Brain microvascular endothelial cell (primary cell): ENCODE measurements around the gene GAS2L3.

Source experiments
- DNase-seq: peaks from one replicate; pipeline ENCODE4 v3.0.0-alpha.2; 2020
- H3K27ac ChIP-seq: fragments of 250-450 bp; sonication (Bioruptor Pico); 2 replicates; pipeline ENCODE4 v1.5.1; 2020; ENCODE audit warnings: mild to moderate bottlenecking, moderate library complexity
- H3K27me3 ChIP-seq: fragments of 250-450 bp; sonication (Bioruptor Pico); replicated peaks from 2 replicates; pipeline ENCODE4 v1.5.1; 2020; ENCODE audit warnings: mild to moderate bottlenecking
- H3K36me3 ChIP-seq: fragments of 250-450 bp; sonication (Bioruptor Pico); replicated peaks from 2 replicates; pipeline ENCODE4 v1.5.1; 2020; ENCODE audit warnings: mild to moderate bottlenecking
- H3K4me3 ChIP-seq: 2 replicates; pipeline ENCODE4 v1.5.1; 2011; ENCODE audit warnings: low read depth, mild to moderate bottlenecking, control low read depth, low read length, moderate library complexity
- in situ Hi-C: cut with HindIII; loops from 2 replicates; pipeline ENCODE4 v1.10.0; 2017; ENCODE audit warnings: low sequenced_read_pairs, low pct_ligation_motif_present
- TF ChIP-seq, protein P1 (sequence below): IDR thresholded peaks from 2 replicates; pipeline ENCODE4 v1.5.1; 2011; ENCODE audit warnings: low read depth, mild to moderate bottlenecking, moderate library complexity, low read length, control low read depth, inconsistent platforms; ENCODE audit errors: missing control alignments

Gene GAS2L3

DNA sequence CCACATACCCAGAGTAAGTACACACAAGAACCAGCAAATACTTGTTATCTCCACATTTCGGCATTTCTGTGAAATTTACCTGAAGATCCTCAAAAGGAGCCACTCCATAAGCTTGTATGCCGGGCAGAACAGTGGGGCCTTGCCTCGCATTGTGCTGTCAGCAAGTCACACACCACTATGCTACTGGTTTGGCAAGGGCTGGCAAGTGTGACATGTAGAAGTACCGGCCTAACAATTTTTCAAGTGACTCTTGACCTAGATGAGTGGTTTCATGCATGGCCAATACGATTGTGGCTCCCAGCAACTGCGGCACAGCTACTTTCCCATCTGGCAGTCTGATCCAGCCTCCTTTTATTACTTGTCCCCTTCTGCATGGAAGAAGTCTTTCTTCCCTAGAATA is 69.8 kb downstream of the GAS2L3 start:
- Histone ChIP-seq H3K27ac (no peak overlapping the region), H3K27me3 (no peaks in the 10 kb centered on the region), H3K36me3 (no peaks in the 10 kb centered on the region), H3K4me3 (no peak overlapping the region)
- in situ Hi-C loops = no loop called here
- TF ChIP-seq, protein P1, sequence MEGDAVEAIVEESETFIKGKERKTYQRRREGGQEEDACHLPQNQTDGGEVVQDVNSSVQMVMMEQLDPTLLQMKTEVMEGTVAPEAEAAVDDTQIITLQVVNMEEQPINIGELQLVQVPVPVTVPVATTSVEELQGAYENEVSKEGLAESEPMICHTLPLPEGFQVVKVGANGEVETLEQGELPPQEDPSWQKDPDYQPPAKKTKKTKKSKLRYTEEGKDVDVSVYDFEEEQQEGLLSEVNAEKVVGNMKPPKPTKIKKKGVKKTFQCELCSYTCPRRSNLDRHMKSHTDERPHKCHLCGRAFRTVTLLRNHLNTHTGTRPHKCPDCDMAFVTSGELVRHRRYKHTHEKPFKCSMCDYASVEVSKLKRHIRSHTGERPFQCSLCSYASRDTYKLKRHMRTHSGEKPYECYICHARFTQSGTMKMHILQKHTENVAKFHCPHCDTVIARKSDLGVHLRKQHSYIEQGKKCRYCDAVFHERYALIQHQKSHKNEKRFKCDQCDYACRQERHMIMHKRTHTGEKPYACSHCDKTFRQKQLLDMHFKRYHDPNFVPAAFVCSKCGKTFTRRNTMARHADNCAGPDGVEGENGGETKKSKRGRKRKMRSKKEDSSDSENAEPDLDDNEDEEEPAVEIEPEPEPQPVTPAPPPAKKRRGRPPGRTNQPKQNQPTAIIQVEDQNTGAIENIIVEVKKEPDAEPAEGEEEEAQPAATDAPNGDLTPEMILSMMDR = no peak
- no peak for DNase-seq

DNA sequence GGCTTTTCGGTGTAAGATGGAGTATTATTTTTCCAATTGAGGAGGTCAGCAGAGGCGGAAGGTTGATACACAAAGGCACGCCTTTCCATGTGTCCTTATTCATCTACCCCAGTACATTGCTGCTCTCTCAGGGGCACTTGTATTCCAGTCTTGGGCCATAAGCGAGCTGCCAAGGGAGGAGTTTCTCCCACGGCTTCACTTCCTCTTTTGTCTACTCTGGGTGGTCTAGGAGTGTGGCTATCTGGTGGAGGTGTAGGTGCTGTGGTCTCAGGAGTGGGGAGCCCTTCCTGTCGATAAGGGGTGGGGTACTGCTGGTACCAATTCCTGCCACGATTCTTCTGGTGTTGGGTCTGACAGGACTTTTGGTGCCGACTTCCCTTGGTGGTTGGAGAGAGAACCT is 73.4 kb downstream of the GAS2L3 start:
- in situ Hi-C loops = no loop called here
- no peaks in the 10 kb centered on the region for H3K36me3 ChIP-seq
- TF ChIP-seq, protein P1 = no peak
- no peak for DNase-seq
- no peak overlapping the region for H3K4me3 ChIP-seq
- H3K27me3 ChIP-seq = no peaks in the 10 kb centered on the region
- H3K27ac ChIP-seq = no peak overlapping the region

DNA sequence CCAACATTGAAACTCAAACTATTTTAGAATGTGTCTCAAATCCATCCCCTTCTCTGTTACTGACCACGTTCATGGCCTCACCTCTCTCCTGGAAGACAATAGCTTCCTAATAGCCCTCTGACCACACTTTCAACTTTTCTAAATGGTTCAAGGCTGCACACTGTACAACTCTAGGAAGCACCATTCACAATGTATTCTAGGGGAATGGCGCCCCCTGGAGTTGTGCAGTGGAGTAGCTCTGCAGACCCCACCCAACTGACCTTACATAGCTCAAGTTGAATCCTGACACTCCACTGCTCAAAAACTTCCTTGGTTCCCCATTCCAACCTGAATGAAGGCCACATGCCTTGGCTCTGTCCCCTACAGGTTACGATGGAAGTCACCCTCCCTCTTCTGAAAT is 77.6 kb downstream of the GAS2L3 start:
- H3K4me3 ChIP-seq = no peak overlapping the region
- no peak overlapping the region for H3K27ac ChIP-seq
- in situ Hi-C loops = no loop called here
- DNase-seq = no peak
- TF ChIP-seq, protein P1 = peak; percentile 50
- H3K27me3 ChIP-seq = no peaks in the 10 kb centered on the region
- no peaks in the 10 kb centered on the region for H3K36me3 ChIP-seq

DNA sequence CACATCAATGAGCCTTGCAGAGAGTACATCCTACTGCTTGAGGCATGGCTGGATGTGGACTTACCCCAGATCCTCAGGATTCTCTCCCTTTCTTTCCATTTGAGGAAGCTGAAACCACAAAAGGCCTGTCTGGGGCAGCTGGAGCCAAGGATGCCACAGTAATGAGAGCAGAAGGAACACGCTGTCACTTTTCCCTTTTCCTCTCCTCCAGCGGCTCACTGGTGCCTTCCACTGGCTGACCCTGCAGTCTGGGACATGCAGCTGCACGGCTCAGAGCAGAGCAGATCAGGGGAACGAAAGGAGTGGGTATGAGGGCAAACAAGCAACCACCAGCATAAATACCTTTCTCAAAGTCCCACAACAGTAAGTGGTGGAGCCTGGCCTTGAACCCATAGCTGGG is 78.2 kb downstream of the GAS2L3 start:
- Histone ChIP-seq H3K27me3 (no peaks in the 10 kb centered on the region), H3K36me3 (no peaks in the 10 kb centered on the region)
- DNase-seq = no peak

DNA sequence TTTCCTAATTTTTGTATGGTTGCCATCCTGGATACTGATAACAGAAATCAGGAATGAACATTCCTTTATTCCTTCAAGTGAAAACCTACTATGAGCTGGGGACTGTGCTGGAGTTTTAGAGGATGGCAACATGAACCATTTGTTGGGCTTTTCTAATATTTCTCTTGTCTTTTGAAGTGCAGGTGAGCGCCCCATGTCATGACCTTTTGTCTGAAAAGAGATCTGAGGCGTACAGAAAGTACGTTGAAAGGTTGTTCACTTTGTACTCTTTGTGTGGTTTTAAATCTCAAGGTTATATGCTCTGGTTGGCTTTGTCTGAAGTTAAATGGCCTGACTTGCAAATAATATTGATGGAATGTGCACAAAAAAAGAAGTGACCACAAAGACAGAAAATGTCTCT is 79.0 kb downstream of the GAS2L3 start:
- Histone ChIP-seq H3K27ac (no peak overlapping the region), H3K27me3 (no peaks in the 10 kb centered on the region), H3K36me3 (no peaks in the 10 kb centered on the region), H3K4me3 (no peak overlapping the region)
- DNase-seq = no peak
- in situ Hi-C loops = no loop called here
- TF ChIP-seq, protein P1 = no peak

More for the DNA sequence above, 78.2 kb downstream of the GAS2L3 start:
- TF ChIP-seq, protein P1 = peak; percentile 19
- Histone ChIP-seq H3K4me3 (no peak overlapping the region), H3K27ac (no peak overlapping the region)
- in situ Hi-C loops = no loop called here

DNA sequence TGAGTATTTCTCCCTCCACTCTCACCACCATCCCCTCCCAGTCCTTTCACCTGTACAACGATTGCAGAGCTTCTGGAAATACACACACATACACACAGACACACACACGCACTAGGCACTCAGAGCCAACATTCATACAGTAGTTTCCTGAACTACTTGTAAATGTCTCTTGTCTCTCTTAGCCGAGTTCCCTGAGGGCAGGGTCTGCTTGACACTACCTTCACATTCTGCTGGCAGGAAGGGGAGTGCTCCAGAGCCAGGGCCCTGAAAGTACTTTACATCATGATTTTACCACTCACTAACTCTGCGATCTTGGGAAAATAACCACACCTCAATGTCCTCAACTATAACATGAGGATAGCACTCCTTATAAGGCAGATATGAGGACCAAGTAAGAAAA is 82.7 kb downstream of the GAS2L3 start:
- in situ Hi-C loops = no loop called here
- TF ChIP-seq, protein P1 = no peak
- no peak overlapping the region for H3K4me3 ChIP-seq
- DNase-seq = no peak
- H3K27ac ChIP-seq = no peak overlapping the region
- H3K27me3 ChIP-seq = no peaks in the 10 kb centered on the region
- no peaks in the 10 kb centered on the region for H3K36me3 ChIP-seq
